ENCODE data around the gene CCDC61.

DNA sequence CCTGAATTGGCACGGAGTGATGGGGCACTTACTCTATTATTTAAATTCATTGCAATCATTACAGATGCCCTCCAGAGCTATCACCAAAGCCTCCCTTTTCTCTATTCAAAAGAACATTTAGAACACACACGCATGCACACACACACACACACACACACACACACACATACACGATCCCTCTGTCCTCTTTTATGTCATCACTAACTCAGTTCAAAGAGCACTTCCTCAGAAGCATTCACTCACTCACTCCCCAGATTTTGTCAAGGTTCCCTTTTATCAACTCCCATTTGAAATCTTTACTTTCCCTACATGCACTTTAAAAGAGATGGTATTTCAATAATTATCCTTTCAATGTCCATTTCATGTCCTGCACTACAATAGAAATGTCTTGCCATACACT lies 67.9 kb downstream of the CCDC61 start:
- no peak for TF ChIP-seq EP300 (IDR thresholded peaks at IDR 0.05; ENCODE audit: borderline replicate concordance in 1 of 2, low read depth in 2 of 2, low read length in 2 of 2)
- TF ChIP-seq, protein P1, sequence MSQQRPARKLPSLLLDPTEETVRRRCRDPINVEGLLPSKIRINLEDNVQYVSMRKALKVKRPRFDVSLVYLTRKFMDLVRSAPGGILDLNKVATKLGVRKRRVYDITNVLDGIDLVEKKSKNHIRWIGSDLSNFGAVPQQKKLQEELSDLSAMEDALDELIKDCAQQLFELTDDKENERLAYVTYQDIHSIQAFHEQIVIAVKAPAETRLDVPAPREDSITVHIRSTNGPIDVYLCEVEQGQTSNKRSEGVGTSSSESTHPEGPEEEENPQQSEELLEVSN (IDR thresholded peaks at IDR 0.05): no peak
- TF ChIP-seq, protein P2, sequence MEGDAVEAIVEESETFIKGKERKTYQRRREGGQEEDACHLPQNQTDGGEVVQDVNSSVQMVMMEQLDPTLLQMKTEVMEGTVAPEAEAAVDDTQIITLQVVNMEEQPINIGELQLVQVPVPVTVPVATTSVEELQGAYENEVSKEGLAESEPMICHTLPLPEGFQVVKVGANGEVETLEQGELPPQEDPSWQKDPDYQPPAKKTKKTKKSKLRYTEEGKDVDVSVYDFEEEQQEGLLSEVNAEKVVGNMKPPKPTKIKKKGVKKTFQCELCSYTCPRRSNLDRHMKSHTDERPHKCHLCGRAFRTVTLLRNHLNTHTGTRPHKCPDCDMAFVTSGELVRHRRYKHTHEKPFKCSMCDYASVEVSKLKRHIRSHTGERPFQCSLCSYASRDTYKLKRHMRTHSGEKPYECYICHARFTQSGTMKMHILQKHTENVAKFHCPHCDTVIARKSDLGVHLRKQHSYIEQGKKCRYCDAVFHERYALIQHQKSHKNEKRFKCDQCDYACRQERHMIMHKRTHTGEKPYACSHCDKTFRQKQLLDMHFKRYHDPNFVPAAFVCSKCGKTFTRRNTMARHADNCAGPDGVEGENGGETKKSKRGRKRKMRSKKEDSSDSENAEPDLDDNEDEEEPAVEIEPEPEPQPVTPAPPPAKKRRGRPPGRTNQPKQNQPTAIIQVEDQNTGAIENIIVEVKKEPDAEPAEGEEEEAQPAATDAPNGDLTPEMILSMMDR (IDR thresholded peaks at IDR 0.05; ENCODE audit: control extremely low read depth in 1 of 3, insufficient read depth in 1 of 3, low read depth in 1 of 3, low read length in 3 of 3): no peak
- TF ChIP-seq POLR2A (IDR thresholded peaks at IDR 0.05; ENCODE audit: control extremely low read depth in 1 of 2, low read depth in 2 of 2, low read length in 2 of 2): no peak
- TF ChIP-seq JUN (IDR thresholded peaks at IDR 0.05; ENCODE audit: low read depth, low read length): no peak
- TF ChIP-seq YY1 (IDR thresholded peaks at IDR 0.05; ENCODE audit: low read depth, low read length): no peak
- no peak for TF ChIP-seq GABPA (IDR thresholded peaks at IDR 0.05; ENCODE audit: borderline replicate concordance, insufficient read depth, low read length)
- no peak for TF ChIP-seq POLR2AphosphoS5 (IDR thresholded peaks at IDR 0.05; ENCODE audit: low read depth, low read length)
- TF ChIP-seq, protein P3, sequence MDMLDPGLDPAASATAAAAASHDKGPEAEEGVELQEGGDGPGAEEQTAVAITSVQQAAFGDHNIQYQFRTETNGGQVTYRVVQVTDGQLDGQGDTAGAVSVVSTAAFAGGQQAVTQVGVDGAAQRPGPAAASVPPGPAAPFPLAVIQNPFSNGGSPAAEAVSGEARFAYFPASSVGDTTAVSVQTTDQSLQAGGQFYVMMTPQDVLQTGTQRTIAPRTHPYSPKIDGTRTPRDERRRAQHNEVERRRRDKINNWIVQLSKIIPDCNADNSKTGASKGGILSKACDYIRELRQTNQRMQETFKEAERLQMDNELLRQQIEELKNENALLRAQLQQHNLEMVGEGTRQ (IDR thresholded peaks at IDR 0.05; ENCODE audit: low read length): no peak
- no peak for TF ChIP-seq SRF (IDR thresholded peaks at IDR 0.05; ENCODE audit: low read depth, low read length)
- TF ChIP-seq, protein P4, sequence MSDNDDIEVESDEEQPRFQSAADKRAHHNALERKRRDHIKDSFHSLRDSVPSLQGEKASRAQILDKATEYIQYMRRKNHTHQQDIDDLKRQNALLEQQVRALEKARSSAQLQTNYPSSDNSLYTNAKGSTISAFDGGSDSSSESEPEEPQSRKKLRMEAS (IDR thresholded peaks at IDR 0.05): no peak
- no peak for TF ChIP-seq MAFK (IDR thresholded peaks at IDR 0.05; ENCODE audit: low read depth, low read length)
- TF ChIP-seq TAF1 (IDR thresholded peaks at IDR 0.05; ENCODE audit: low read depth, low read length): no peak

Data from H1 (cell line).